ENCODE data around the gene TMOD1.

The TMOD1 gene

GRCh38 chr9:97521576-97522333, 20.3 kb downstream of the TMOD1 start:
- no peak for DNase-seq (ENCODE audit: low spot score in 2 of 2)
- no peaks in the 10 kb centered on the region for H3K9me3 Mint-ChIP-seq
- H3K36me3 Mint-ChIP-seq, result no peaks in the 10 kb centered on the region
- no peak for ATAC-seq
- H3K4me3 Mint-ChIP-seq, result no peak overlapping the region
- H3K4me1 Mint-ChIP-seq, result peaks cover 8% of the 10 kb centered on the region
- no peak overlapping the region for H3K27ac Mint-ChIP-seq

- Mint-ChIP-seq H3K4me3 (no peak overlapping the region), H3K4me1 (peaks cover 10% of the 10 kb centered on the region), H3K27ac (no peak overlapping the region), H3K9me3 (no peaks in the 10 kb centered on the region), H3K36me3 (no peaks in the 10 kb centered on the region)
- no peak for ATAC-seq
- DNase-seq (ENCODE audit: low spot score in 2 of 2), result no peak
Measured at GRCh38 chr9:97524424-97524823, 23.0 kb downstream of the TMOD1 start.

GRCh38 chr9:97525451-97525850, 24.0 kb downstream of the TMOD1 start:
- Mint-ChIP-seq H3K27ac (peak overlapping the region; percentile 27), H3K9me3 (no peaks in the 10 kb centered on the region), H3K4me1 (peaks cover 18% of the 10 kb centered on the region), H3K36me3 (no peaks in the 10 kb centered on the region), H3K4me3 (no peak overlapping the region)
- DNase-seq (ENCODE audit: low spot score in 2 of 2) (no peak), ATAC-seq (no peak)

GRCh38 chr9:97526895-97527575, 25.6 kb downstream of the TMOD1 start:
- ATAC-seq, result no peak
- H3K4me1 Mint-ChIP-seq, result peaks cover 18% of the 10 kb centered on the region
- H3K36me3 Mint-ChIP-seq, result no peaks in the 10 kb centered on the region
- DNase-seq (ENCODE audit: low spot score in 2 of 2), result no peak
- no peaks in the 10 kb centered on the region for H3K9me3 Mint-ChIP-seq
- H3K4me3 Mint-ChIP-seq, result no peak overlapping the region
- H3K27ac Mint-ChIP-seq, result no peak overlapping the region

GRCh38 chr9:97527626-97528528, 26.4 kb downstream of the TMOD1 start:
- Mint-ChIP-seq H3K9me3 (no peaks in the 10 kb centered on the region), H3K36me3 (no peaks in the 10 kb centered on the region), H3K27ac (peak overlapping the region; percentile 8), H3K4me1 (peaks cover 18% of the 10 kb centered on the region), H3K4me3 (no peak overlapping the region)
- ATAC-seq (no peak), DNase-seq (ENCODE audit: low spot score in 2 of 2) (no peak)

- no peak for DNase-seq (ENCODE audit: low spot score in 2 of 2)
- no peak overlapping the region for H3K4me3 Mint-ChIP-seq
- no peaks in the 10 kb centered on the region for H3K36me3 Mint-ChIP-seq
- ATAC-seq, result no peak
- H3K27ac Mint-ChIP-seq, result peak overlapping the region; percentile 8
- no peaks in the 10 kb centered on the region for H3K9me3 Mint-ChIP-seq
- peaks cover 18% of the 10 kb centered on the region for H3K4me1 Mint-ChIP-seq
Measured at GRCh38 chr9:97528529-97529230, 27.2 kb downstream of the TMOD1 start.

GRCh38 chr9:97529363-97530076, 28.1 kb downstream of the TMOD1 start:
- ATAC-seq, result peak; percentile 100
- H3K27ac Mint-ChIP-seq, result peak overlapping the region; percentile 78
- peak in 1 of 2 donors; percentile 55 for DNase-seq (ENCODE audit: low spot score in 2 of 2)
- peaks cover 18% of the 10 kb centered on the region for H3K4me1 Mint-ChIP-seq
- H3K4me3 Mint-ChIP-seq, result peak overlapping the region; percentile 23
- H3K9me3 Mint-ChIP-seq, result no peaks in the 10 kb centered on the region
- no peaks in the 10 kb centered on the region for H3K36me3 Mint-ChIP-seq

GRCh38 chr9:97531888-97532376, 30.5 kb downstream of the TMOD1 start:
- ATAC-seq, result no peak
- H3K4me1 Mint-ChIP-seq, result peaks cover 18% of the 10 kb centered on the region
- no peaks in the 10 kb centered on the region for H3K36me3 Mint-ChIP-seq
- no peak for DNase-seq (ENCODE audit: low spot score in 2 of 2)
- no peak overlapping the region for H3K4me3 Mint-ChIP-seq
- H3K9me3 Mint-ChIP-seq, result no peaks in the 10 kb centered on the region
- H3K27ac Mint-ChIP-seq, result no peak overlapping the region

- no peaks in the 10 kb centered on the region for H3K9me3 Mint-ChIP-seq
- H3K27ac Mint-ChIP-seq, result no peak overlapping the region
- ATAC-seq, result no peak
- DNase-seq (ENCODE audit: low spot score in 2 of 2), result no peak
- H3K36me3 Mint-ChIP-seq, result no peaks in the 10 kb centered on the region
- no peak overlapping the region for H3K4me3 Mint-ChIP-seq
- peaks cover 10% of the 10 kb centered on the region for H3K4me1 Mint-ChIP-seq
Measured at GRCh38 chr9:97534185-97534584, 32.7 kb downstream of the TMOD1 start.

- Mint-ChIP-seq H3K4me3 (no peak overlapping the region), H3K27ac (no peak overlapping the region), H3K9me3 (no peaks in the 10 kb centered on the region), H3K36me3 (no peaks in the 10 kb centered on the region), H3K4me1 (peaks cover 1% of the 10 kb centered on the region)
- no peak for ATAC-seq
- no peak for DNase-seq (ENCODE audit: low spot score in 2 of 2)
Measured at GRCh38 chr9:97534961-97535594, 33.6 kb downstream of the TMOD1 start.

GRCh38 chr9:97535771-97536170, 34.3 kb downstream of the TMOD1 start:
- Mint-ChIP-seq H3K4me3 (no peak overlapping the region), H3K36me3 (no peaks in the 10 kb centered on the region), H3K4me1 (no peaks in the 10 kb centered on the region), H3K27ac (no peak overlapping the region), H3K9me3 (no peaks in the 10 kb centered on the region)
- ATAC-seq (no peak), DNase-seq (ENCODE audit: low spot score in 2 of 2) (no peak)

GRCh38 chr9:97536480-97536879, 35.0 kb downstream of the TMOD1 start:
- DNase-seq (ENCODE audit: low spot score in 2 of 2), result no peak
- Mint-ChIP-seq H3K36me3 (no peaks in the 10 kb centered on the region), H3K4me1 (no peaks in the 10 kb centered on the region), H3K9me3 (no peaks in the 10 kb centered on the region), H3K27ac (no peak overlapping the region), H3K4me3 (no peak overlapping the region)
- no peak for ATAC-seq

- Mint-ChIP-seq H3K4me3 (no peak overlapping the region), H3K9me3 (no peaks in the 10 kb centered on the region), H3K27ac (no peak overlapping the region), H3K4me1 (no peaks in the 10 kb centered on the region), H3K36me3 (no peaks in the 10 kb centered on the region)
- peak; percentile 79 for ATAC-seq
- no peak for DNase-seq (ENCODE audit: low spot score in 2 of 2)
Measured at GRCh38 chr9:97543561-97543960, 42.1 kb downstream of the TMOD1 start.

GRCh38 chr9:97545486-97545885, 44.0 kb downstream of the TMOD1 start:
- H3K36me3 Mint-ChIP-seq, result no peaks in the 10 kb centered on the region
- no peaks in the 10 kb centered on the region for H3K9me3 Mint-ChIP-seq
- ATAC-seq (no peak), DNase-seq (ENCODE audit: low spot score in 2 of 2) (no peak)
- H3K4me3 Mint-ChIP-seq, result no peak overlapping the region
- H3K4me1 Mint-ChIP-seq, result no peaks in the 10 kb centered on the region
- H3K27ac Mint-ChIP-seq, result no peak overlapping the region

All from stimulated activated effector memory CD8-positive, alpha-beta T cell treated with anti-CD3 and anti-CD28 coated beads, Interleukin-12 subunit alpha, Interleukin-12 subunit beta, amount 100 ng/mL, for 72 hours (primary cell).